RKO (cell line): ENCODE data around the gene FAM168A.

Experiments used
- DNase-seq: peaks from one replicate; pipeline ENCODE4 v3.0.0-alpha.2; 2016; ENCODE audit warnings: low spot score

Gene FAM168A

DNA sequence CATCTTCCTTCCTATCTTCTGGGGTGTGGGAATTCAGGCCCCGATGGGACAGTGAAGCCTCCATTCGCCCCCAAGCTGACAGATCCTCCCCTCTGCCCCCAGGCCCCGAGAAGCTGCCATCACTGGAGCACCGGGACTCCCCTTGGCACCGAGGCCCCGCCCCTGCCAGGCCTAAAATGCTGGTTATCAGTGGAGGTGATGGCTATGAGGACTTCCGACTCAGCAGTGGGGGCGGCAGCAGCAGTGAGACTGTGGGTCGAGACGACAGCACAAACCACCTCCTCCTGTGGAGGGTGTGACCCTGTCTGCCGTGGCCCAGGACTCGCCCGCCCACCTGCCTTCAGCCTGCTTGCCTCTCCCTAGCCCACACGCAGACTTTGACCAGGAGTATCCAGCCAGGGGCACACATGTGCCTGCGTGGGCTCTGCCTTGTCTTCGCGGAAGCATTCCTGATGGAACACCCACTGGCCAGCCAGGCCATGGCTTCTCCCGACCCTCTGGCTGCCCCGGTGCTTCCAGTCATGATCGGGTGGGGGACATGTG lies 230.4 kb downstream of the FAM168A start:
- DNase-seq, result no peak

GRCh38 chr11:73366953-73367352 lies 231.0 kb downstream of the FAM168A start:
- DNase-seq, result no peak

GRCh38 chr11:73366265-73366610 lies 231.7 kb downstream of the FAM168A start:
- no peak for DNase-seq

DNA sequence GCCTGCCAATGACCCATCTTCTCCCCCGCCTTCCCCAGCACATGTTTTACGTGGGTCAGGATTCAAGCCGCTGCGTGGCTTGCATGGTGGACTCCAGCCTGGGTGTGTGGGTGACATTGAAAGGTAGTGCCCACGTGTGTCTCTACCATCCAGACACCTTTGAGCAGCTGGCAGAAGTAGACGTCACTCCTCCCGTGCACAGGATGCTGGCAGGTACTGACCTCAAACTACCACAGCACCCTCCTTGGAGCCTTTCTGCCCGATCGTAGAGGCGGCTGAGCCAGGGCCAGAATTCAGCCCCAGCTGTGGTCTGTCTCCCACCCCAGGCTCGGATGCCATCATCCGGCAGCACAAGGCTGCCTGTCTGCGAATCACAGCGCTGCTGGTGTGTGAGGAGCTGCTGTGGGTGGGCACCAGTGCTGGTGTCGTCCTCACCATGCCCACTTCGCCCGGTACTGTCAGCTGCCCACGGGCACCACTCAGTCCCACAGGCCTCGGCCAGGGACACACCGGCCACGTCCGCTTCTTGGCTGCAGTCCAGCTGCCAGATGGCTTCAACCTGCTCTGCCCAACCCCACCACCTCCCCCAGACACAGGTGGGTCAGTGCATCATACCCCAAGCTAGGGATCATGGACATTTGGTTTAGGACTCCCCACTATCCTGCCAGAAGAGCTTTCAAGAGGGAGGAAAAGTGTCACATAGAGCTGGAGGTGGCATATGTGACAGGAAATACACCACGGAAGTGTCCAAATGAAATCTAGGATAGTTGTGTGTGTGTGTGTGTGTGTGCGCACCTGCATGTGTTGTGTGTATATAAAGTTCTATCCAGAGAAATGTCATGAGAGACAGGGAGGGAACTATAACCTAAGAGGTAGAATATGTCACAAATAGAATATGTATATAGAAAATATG lies 232.3 kb downstream of the FAM168A start:
- DNase-seq, result no peak

GRCh38 chr11:73363147-73363546 lies 234.8 kb downstream of the FAM168A start:
- DNase-seq, result no peak

DNA sequence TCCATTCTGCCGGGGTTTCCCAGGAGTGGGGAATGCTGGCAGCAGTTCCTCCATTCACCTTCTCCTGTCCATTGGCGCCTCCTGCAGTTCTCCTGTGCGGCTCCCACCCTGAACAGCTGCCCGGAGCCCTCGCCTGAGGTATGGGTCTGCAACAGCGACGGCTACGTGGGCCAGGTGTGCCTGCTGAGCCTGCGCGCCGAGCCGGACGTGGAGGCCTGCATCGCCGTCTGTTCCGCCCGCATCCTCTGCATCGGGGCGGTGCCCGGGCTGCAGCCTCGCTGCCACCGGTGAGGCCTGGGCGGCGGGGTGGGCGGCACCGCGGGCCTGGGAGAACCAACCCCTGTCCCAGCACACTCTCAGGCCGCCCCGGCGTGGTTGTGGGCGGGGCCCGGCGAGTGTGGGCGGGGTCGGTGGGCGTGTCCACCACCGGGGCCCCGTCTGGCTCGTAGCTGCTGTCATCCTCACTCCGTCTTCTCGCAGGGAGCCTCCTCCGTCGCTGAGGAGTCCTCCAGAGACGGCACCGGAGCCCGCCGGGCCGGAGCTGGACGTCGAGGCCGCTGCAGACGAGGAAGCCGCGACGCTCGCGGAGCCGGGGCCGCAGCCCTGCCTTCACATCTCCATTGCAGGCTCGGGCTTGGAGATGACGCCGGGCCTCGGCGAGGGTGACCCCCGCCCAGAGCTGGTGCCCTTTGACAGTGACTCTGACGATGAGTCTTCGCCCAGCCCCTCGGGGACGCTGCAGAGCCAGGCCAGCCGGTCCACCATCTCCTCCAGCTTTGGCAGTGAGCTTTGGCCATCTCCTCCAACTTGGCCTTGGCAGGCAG lies 235.7 kb downstream of the FAM168A start:
- DNase-seq, result no peak

- DNase-seq, result no peak
Observed at GRCh38 chr11:73360743-73361369, 237.1 kb downstream of the FAM168A start.

GRCh38 chr11:73359930-73360742 lies 237.8 kb downstream of the FAM168A start:
- DNase-seq, result peak; percentile 51

DNA sequence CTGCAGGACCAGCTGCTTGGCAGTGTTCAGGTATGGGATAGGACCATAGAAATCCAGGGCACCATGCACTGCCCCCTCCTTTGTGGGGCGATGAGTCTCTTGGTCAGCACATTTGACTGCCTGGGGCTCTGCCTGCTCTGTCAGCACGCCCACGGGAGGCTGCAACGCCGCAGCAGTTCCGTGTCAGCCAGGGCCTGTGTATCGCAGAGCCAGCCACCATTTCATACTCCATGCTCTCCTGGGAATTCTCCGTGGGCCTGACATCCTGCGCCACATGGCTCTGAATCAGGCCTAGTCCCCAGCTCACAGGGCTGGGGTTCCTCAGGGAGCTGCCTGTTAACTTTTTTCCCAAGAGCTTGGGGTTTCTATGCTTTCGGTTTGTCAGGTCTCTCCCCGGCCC lies 238.6 kb downstream of the FAM168A start:
- no peak for DNase-seq

- no peak for DNase-seq
Observed at GRCh38 chr11:73358071-73358470, 239.8 kb downstream of the FAM168A start.

DNA sequence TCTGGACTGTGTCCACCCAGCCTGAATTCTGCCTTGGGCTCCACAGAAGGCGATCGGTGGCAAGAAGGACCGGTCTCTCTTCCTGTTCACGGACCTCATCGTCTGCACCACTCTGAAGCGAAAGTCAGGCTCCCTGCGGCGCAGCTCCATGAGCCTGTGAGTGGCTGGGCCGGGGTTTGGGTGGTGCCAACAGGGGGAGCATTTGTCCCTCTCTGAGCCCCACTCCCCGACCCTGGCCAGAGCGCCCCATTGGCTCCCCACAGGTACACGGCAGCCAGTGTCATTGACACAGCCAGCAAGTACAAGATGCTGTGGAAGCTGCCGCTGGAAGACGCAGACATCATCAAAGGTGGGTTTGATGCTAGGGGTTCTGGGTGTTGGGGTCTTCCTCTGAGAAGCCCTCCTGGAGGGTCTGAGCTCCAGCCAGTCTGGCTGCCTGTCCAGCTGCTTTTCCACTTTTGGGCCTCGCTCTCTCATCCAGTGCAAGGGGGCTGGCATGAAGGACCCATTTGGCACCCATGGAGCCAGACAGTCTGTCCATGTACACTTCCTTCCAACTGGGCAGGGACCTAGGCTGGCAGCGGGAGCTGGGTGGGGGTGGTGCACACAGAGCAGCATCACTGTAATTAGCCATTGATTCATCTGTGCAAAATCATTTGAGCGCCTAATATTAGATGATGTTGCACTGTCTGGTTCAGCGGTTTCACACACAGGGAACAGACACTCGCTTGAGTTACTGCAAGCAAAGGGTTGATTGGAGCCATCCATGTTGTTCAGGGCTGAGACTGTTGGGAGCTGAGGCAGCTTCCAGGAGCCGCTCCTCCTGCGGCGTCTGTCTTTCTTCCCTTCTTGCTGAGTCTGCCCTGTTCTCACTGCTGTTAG lies 240.7 kb downstream of the FAM168A start:
- no peak for DNase-seq

- no peak for DNase-seq
Observed at GRCh38 chr11:73355109-73355508, 242.8 kb downstream of the FAM168A start.

DNA sequence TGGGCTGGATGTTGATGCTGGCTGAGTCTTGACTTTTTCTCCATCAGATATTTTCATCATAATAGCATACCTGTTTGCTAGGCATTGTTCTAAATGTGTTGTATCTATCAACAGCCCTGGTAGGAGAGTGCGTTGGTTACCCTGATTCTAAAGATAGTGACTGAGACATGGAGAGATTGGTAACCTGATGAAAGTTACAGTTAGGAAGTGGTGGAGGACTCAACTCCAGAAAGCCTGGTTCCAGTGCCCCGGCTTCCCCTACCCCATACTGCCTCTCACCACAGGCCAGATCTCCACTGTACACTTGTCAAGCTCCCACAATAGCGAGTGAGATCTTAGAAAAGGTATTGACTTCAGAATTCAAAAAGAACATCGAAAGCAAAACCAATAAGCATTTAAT lies 244.5 kb downstream of the FAM168A start:
- no peak for DNase-seq

- peak; percentile 69 for DNase-seq
Observed at GRCh38 chr11:73350908-73351636, 246.8 kb downstream of the FAM168A start.
